GM20000 (cell line): Measurements from ENCODE around the gene CLTA.
"Not testable (repeated sequence)": the region's sequence is repeated elsewhere in the genome, so short reads cannot be mapped to it uniquely, and the experiment has no call there.

Experiments used
- DNase-seq: peaks from one replicate; pipeline ENCODE4 v3.0.0; 2012; ENCODE audit warnings: low spot score
- TF ChIP-seq, protein P1 (sequence below): IDR thresholded peaks from 2 replicates; pipeline ENCODE4 v1.5.1; 2012; ENCODE audit warnings: mild to moderate bottlenecking, control low read depth; ENCODE audit errors: extremely low read depth, missing control alignments

CLTA gene

DNA sequence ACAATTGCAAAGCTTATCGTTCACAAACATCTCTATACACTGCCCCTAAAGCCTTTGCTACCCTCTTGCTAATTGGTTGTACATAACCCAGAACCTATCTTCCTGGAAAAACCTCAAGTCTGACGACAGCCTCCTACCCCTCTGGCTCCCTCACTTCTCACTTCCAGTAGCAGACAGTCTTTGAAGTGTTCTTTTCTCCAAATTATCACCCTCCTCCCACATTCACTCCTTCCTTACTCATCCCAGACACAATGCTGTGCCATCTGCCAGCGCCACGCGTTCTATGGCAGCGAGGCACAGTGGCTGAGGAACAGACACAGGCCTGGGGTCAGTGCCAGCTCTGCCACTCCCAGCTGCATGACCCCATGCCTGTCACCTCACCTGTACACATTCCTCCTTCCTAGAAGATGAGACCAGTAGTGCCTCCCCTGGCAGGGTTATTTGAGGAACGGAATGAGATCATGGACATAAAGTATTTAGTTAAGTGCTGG, 27.7 kb downstream of the CLTA start:
- TF ChIP-seq, protein P1, sequence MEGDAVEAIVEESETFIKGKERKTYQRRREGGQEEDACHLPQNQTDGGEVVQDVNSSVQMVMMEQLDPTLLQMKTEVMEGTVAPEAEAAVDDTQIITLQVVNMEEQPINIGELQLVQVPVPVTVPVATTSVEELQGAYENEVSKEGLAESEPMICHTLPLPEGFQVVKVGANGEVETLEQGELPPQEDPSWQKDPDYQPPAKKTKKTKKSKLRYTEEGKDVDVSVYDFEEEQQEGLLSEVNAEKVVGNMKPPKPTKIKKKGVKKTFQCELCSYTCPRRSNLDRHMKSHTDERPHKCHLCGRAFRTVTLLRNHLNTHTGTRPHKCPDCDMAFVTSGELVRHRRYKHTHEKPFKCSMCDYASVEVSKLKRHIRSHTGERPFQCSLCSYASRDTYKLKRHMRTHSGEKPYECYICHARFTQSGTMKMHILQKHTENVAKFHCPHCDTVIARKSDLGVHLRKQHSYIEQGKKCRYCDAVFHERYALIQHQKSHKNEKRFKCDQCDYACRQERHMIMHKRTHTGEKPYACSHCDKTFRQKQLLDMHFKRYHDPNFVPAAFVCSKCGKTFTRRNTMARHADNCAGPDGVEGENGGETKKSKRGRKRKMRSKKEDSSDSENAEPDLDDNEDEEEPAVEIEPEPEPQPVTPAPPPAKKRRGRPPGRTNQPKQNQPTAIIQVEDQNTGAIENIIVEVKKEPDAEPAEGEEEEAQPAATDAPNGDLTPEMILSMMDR, result no peak
- no peak for DNase-seq

DNA sequence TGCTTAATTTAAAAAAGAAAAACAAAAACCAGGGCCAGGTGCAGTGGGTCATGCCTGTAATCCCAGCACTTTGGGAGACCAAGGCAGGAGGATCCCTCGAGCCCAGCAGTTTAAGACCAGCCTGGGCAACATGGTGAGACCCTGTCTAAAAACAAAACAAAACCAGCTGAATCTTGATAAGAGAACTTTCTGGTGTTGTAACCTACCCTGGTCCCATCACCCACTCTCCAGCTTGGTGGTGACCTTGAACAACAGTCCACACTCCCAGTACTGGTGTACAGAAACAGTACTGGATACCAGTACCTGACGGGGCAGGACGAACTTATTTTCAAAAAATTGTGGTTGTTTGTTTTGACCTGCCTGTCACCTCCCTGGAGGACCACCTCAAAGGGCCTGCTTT, 30.9 kb downstream of the CLTA start:
- TF ChIP-seq, protein P1, result no peak
- DNase-seq, result no peak

DNA sequence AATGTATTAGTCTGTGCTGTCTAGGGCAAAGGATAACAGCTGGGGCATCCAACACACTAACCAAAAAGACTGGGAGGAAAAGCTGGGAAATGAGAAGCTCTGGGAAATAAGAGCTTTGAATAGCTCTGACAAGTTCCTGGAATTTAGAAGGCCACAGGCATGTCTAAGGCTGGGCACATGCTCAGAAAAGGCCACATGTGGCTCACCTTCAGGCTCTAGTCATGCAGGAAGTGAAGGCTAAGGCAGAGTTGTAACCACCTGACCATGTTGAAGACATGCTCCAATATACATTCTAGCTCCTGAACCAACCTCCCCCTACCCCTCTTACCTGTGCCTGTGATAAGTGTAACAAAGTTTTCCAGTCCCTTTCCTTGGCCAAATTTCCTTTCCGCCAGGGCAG, 31.7 kb downstream of the CLTA start:
- TF ChIP-seq, protein P1, result no peak
- DNase-seq, result no peak

DNA sequence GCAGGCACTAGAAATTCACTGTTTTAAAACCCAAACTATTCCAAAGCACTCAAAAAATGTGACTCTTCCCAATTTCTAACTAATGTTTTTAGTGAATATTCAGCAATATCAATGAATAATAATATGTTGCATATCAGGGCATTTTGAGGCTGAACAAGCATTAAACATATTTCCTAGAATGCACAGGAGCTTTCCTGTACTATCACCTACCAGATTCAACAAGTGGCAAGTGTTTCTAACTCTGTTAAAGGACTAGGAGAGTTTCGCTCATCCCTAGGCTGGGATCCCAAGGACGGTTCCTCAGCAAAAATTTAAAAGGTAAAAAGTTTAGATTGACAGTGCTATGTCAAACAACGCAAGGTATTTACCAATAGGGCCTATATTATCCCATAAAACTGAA, 46.5 kb downstream of the CLTA start:
- TF ChIP-seq, protein P1, result no peak
- DNase-seq, result no peak

DNA sequence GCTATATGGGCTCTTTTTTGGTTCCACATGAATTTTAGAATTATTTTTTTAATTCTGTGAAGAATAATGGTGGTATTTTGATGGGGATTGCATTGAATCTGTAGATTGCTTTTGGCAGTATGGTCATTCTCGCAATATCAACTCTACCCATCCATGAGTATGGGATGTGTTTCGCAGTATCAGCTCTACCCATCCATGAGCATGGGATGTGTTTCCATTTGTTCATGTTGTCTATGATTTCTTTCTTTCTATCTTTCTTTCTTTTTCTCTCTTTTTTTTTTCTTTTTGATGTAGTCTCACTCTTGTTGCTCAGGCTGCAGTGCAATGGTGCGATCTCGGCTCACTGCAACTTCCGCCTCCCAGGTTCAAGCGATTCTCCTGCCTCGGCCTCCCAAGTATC, 48.5 kb downstream of the CLTA start:
- DNase-seq, result not testable (repeated sequence)

DNA sequence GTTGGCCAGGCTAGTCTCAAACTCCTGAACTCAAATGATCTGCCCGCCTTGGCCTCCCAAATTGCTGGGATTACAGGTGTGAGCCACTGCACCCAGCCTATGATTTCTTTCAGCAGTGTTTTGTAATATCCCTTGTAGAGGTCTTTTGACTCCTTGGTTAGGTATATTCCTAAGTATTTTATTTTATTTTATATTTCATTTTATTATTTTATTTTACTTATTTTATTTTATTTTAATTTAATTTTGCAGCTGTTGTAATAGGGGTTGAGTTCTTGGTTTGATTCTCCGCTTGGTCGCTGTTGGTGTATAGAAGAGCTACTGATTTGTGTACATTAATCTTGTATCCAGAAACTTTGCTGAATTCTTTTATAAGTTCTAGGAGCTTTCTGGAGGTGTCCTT, 49.0 kb downstream of the CLTA start:
- DNase-seq, result not testable (repeated sequence)

DNA sequence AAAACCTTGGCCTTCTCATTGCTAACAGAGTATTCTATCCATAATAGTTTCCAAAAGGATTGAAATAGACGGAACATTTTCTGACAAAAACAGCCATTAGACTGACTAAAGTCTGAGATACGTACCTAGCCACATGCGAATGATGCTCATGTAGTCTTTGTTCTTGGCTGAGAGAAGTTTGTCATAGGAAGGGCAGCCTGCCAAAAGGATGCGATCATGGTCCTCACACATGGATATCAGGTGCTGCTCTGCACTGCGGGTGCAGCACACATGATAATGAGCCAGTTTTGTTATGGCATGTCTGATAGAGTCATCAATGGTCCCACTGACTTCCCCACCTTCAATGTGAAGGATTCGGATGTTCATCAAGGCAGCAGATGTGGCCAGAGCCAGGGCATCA, 55.2 kb downstream of the CLTA start:
- DNase-seq, result no peak

DNA sequence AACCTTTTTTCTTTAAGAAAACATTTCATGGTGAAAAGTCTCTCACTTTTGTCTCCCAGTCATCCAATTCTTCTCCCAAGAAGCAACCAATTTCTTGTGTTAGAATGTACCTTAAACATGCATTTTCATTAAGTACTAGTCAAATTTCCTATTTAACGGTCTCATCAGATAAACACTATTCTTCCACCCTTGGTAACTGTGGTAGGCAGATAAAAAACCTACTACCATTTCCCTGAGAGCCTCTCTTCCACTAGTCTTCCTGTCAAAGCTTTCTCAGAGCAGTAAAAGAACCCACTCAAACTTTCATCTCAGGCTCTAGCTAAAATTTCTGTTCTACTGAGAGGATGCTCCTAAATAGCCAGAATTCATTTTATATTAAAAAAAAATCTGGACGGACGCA, 56.6 kb downstream of the CLTA start:
- no peak for DNase-seq
- TF ChIP-seq, protein P1, result no peak

More for the DNA sequence above, 55.2 kb downstream of the CLTA start:
- TF ChIP-seq, protein P1, result no peak

DNA sequence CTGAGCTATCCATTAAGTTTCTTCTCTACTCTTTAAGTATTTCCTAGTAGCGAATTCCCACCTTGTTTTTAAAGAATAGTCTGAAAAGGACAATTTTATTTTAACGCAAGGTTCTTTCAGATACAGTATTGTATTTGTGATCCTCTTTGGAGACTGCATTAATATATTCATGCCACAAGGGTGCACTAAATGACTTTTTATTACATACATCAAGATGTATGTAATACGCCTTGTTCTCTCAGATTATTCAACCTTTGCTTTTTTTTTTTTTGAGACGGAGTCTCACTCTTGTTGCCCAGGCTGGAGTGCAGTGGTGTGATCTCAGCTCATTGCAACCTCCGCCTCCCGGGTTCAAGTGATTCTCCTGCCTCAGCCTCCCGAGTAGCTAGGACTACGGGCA, 57.3 kb downstream of the CLTA start:
- peak; percentile 32 for DNase-seq
